Ishikawa (cell line): ENCODE results near the gene SDF2L1.

ENCODE experiments used
- CEBPB ChIP-seq: IDR thresholded peaks from 2 replicates; pipeline ENCODE4 v1.6.1; 2012
- CREB1 ChIP-seq: IDR thresholded peaks from 2 replicates; pipeline ENCODE4 v1.6.1; 2012; ENCODE audit warnings: low read depth
- EGR1 ChIP-seq: IDR thresholded peaks from 2 replicates; pipeline ENCODE4 v1.6.1; 2012
- EP300 ChIP-seq: IDR thresholded peaks from 2 replicates; pipeline ENCODE4 v1.6.1; 2012; ENCODE audit warnings: borderline replicate concordance
- FOXM1 ChIP-seq: IDR thresholded peaks from 2 replicates; pipeline ENCODE4 v1.6.1; 2012; ENCODE audit warnings: low read depth, borderline replicate concordance
- MAX ChIP-seq: IDR thresholded peaks from 2 replicates; pipeline ENCODE4 v1.6.1; 2012
- NFIC ChIP-seq: IDR thresholded peaks from 2 replicates; pipeline ENCODE4 v1.6.1; 2012
- RAD21 ChIP-seq: IDR thresholded peaks from 2 replicates; pipeline ENCODE4 v1.6.1; 2012; ENCODE audit warnings: low read depth
- REST ChIP-seq: IDR thresholded peaks from 2 replicates; pipeline ENCODE4 v1.6.1; 2012; ENCODE audit warnings: low read depth, mild to moderate bottlenecking
- TAF1 ChIP-seq: IDR thresholded peaks from 2 replicates; pipeline ENCODE4 v1.6.1; 2012; ENCODE audit warnings: low read depth, mild to moderate bottlenecking
- TCF12 ChIP-seq: IDR thresholded peaks from 2 replicates; pipeline ENCODE4 v1.6.1; 2012; ENCODE audit warnings: low read depth
- TEAD4 ChIP-seq: IDR thresholded peaks from 2 replicates; pipeline ENCODE4 v1.6.1; 2012
- USF1 ChIP-seq: IDR thresholded peaks from 2 replicates; pipeline ENCODE4 v1.6.1; 2012
- YY1 ChIP-seq: IDR thresholded peaks from 2 replicates; pipeline ENCODE4 v1.6.1; 2012; ENCODE audit warnings: low read depth
- ZBTB7A ChIP-seq: IDR thresholded peaks from 2 replicates; pipeline ENCODE4 v1.6.1; 2012; ENCODE audit warnings: low read depth

SDF2L1 gene

GRCh38 chr22:21599053-21599893 lies 42.8 kb upstream of the SDF2L1 start:
- TF ChIP-seq RAD21 (no peak), TAF1 (no peak), EGR1 (no peak), TCF12 (no peak), EP300 (no peak)

- TF ChIP-seq TAF1 (no peak), RAD21 (no peak), TCF12 (no peak), YY1 (no peak), EP300 (no peak), CREB1 (no peak), NFIC (no peak), USF1 (no peak)
Observed at GRCh38 chr22:21602579-21602978, 39.5 kb upstream of the SDF2L1 start.

GRCh38 chr22:21603973-21604372 lies 38.1 kb upstream of the SDF2L1 start:
- no peak for TF ChIP-seq RAD21
- TF ChIP-seq NFIC, result no peak
- TF ChIP-seq REST, result no peak
- no peak for TF ChIP-seq TCF12
- no peak for TF ChIP-seq FOXM1
- TF ChIP-seq ZBTB7A, result no peak
- TF ChIP-seq TEAD4, result no peak
- no peak for TF ChIP-seq MAX
- TF ChIP-seq EGR1, result no peak
- TF ChIP-seq CREB1, result no peak
- no peak for TF ChIP-seq CEBPB
- TF ChIP-seq USF1, result no peak
- TF ChIP-seq YY1, result no peak
- no peak for TF ChIP-seq EP300
- no peak for TF ChIP-seq TAF1

GRCh38 chr22:21605887-21606564 lies 36.1 kb upstream of the SDF2L1 start:
- TF ChIP-seq YY1 (no peak), MAX (no peak), USF1 (no peak)

- TF ChIP-seq YY1, result no peak
- no peak for TF ChIP-seq TAF1
- no peak for TF ChIP-seq USF1
- no peak for TF ChIP-seq TCF12
- TF ChIP-seq FOXM1, result no peak
- no peak for TF ChIP-seq RAD21
- no peak for TF ChIP-seq TEAD4
- no peak for TF ChIP-seq CREB1
- TF ChIP-seq NFIC, result no peak
- TF ChIP-seq MAX, result no peak
- no peak for TF ChIP-seq REST
- TF ChIP-seq EGR1, result no peak
- no peak for TF ChIP-seq ZBTB7A
- TF ChIP-seq CEBPB, result no peak
- no peak for TF ChIP-seq EP300
Observed at GRCh38 chr22:21606775-21607174, 35.3 kb upstream of the SDF2L1 start.
